Activated CD8-positive, alpha-beta memory T cell treated with anti-CD3 and anti-CD28 coated beads, Interleukin-2, amount 50 U/mL, for 24 hours (primary cell): ENCODE data around the gene REXO2.
A peak's percentile ranks its signal among the peaks of the same experiment; 100 is the strongest.

Experiments
- DNase-seq: peaks from one replicate; pipeline ENCODE4 v3.0.0-alpha.2; 2020; ENCODE audit errors: extremely low read depth

Gene REXO2

GRCh38 chr11:114439229-114440120 is at the start of gene REXO2:
Gene REXO2, plus strand, starts transcription at chr11:114439467. Its CDS starts 62 bp downstream, at chr11:114439529.
- DNase-seq, result peak; percentile 86

- DNase-seq, result no peak
Observed at GRCh38 chr11:114392735-114393667, 46.3 kb upstream of the REXO2 start.

GRCh38 chr11:114395736-114396135 is 43.5 kb upstream of the REXO2 start:
- no peak for DNase-seq

DNA sequence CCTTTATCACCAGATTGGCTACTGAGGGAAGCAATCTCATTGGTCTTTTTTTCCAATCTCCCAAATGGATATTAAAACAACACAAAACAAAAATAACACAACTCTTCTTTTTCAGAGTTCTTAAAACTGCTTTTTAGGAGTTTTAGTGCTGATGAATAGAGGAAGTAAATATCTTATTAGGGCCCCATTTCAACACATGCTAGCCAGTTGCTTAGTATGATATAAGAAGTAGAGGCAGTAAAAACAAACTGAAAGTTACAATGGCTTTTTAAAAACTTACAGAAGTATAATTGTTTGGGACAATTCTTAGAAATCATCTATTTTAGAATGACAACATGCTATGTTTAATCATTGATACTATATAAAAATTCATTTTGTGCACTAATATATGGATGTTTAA is 42.4 kb upstream of the REXO2 start:
- no peak for DNase-seq

- no peak for DNase-seq
Observed at GRCh38 chr11:114397349-114397982, 41.8 kb upstream of the REXO2 start.

GRCh38 chr11:114398303-114398920 is 40.9 kb upstream of the REXO2 start:
- no peak for DNase-seq

DNA sequence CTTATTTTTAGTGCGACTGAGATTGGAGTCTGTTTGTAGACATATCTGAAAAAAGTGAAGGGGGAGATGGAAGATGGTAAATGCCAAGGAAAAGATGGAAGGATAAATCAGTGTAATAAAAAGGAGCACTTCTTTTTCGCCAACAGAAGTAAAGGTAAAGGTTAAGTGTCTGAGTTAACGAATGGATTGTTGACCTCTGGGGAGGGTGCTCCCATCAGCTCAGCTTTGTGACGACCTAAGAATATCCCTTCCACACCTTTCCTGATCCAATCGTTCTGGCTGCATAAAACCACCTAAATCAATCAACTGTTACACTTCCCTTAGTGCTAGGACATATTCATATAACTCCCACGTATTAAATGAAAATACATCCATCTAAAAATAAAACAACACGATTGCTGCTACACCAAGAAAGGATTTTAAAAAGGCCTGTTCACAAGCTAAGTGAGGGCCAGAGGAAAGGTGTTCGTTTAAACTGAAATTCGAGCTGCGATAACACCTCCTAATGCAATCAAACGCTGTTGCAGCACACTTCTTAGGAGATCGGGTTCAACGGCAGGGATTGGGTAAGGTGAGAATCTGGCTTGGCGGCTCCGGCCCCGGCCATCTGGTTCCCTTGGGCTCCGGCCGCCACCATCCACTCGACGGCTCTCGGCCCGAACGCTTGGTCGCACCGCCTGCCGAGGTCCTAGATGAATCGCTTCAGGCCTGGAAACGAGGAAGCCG is 39.6 kb upstream of the REXO2 start:
- no peak for DNase-seq

DNA sequence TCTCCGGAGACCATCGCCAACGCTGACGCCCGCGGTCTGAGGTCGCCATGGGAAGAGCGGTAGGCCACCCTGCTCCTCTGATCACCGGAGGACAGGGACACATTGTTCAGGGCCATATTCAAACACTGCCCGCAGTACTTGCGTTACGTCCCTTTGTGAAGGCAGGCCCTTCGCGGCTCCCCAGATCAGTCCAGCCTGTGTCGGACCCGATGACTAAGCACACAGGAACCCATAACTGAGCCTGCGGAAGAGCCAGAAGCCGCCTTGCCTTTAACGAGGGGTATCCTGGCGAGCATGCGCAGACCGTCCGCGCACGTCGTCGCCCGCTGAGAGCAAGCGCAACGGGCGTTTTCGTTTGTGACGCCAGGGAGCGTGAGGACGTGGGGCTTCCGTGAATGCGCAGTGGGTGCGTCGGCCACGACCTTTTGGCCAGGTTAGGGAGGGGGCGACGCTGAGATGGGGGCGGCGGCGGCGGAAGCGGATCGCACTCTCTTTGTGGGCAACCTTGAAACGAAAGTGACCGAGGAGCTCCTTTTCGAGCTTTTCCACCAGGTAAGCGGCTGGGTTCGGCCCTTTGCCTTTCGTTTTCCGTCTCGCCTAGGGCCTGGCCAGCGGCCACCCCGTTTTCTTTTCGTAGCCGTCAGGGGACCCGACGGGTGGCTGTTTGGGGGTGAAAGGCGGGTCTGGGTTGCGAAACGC is 38.9 kb upstream of the REXO2 start, which contains the start of the genes C11orf71 and RBM7:
Gene C11orf71, minus strand, starts transcription at position 296 of the 699 bp plus-strand sequence. Its CDS starts 180 bp downstream, at position 116.
Gene RBM7, plus strand, starts transcription at position 451 of the 699 bp plus-strand sequence. Its CDS starts 6 bp downstream, at position 457.
- peak; percentile 97 for DNase-seq

DNA sequence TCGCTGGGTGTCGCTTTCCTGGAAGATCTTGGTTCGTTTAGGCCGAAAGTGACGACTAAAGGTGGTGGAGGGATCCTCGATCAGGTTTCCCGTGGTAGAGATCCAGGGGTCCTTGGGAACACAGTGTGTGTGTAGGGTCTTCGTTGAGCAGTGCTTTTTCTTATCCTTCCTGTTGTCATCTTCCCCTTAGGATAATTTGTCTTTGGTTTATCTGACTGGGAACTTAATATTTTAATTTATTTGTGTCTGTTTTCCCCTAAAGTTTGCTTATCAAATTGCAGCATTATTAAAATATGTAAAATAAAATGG is 38.4 kb upstream of the REXO2 start:
- DNase-seq, result no peak

- DNase-seq, result no peak
Observed at GRCh38 chr11:114401311-114401710, 38.0 kb upstream of the REXO2 start.

- DNase-seq, result no peak
Observed at GRCh38 chr11:114412946-114413345, 26.3 kb upstream of the REXO2 start.

DNA sequence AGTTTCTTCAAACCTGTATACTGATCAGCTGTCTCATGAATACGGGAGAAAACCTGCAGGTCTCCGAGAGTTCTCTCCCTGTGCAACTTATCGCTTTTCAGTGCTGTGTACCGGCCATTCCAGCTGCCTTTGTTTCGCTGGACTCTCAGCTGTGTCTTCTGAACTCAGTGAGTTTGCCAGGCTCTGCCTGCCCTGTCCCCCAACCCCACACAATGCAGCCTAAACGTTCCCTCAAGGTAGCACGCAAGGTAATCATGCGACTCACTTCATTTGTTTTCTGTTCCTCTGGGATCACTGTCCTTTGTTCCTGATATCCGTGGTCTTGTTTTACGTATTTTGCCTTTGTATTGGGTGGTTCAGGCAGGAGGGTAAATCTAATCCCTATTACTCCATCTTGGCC is 25.3 kb upstream of the REXO2 start:
- DNase-seq, result no peak

DNA sequence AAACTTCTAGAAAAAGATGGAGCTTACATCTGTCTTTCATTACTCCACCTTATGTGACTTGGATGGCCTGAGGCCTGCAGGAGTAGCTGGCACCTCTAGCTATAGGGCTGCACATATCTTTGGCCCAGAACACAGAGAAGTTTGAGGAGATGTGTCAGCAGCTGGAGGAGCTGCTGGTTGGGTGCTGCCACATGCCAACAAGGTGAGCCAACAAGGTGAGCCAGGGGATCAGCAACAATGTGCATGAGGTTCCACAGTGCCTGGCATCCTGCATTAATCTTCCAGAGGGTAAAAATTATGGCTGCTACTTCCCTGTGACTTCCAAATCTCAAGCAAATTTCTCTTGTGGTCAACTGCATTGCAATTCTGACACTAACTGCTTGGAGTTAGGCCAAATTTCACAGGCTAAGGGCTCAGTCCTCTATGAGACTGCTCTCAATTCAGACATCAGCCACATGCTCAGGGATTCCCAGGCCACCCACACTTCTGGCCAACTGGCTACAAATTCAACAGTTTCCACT is 22.8 kb upstream of the REXO2 start:
- no peak for DNase-seq

DNA sequence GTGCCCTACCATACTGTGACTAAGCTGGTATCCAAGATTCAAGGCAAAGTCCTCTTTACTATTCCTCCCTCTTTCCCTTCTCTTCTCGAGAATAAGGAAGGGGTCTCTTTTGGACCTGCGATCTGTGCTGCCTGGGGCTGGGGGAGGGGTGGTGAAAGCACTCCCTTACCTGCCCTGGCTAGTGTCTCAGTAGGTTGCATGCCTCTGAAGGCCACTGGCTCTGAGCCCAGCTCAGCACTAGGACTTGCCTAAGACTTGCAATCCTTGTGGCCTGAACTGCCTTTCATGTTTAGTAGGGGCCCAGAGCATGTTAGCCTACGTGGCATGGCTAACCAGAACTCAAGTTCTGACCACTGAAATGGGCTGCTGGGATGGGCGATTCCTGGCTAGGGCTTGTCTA is 13.0 kb upstream of the REXO2 start:
- DNase-seq, result no peak

DNA sequence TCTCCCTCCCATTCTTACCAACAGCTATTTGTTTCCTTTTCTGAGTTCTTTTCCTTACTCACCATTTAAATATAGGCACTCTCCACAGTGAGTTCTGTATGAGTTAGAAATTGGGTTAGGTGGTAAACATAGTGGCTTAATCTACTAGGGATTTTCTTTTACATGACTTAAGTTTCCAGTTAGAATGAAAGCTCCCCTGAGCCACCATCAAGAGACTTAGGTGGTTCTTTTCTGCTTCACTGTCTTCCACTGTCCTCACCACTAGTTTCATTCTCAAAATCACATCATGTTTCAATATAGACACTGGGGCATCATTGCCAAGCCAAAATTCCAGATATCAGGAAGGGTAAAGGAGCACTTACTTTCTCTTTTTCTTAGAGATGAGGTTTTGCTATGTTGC is 9.0 kb upstream of the REXO2 start:
- no peak for DNase-seq

DNA sequence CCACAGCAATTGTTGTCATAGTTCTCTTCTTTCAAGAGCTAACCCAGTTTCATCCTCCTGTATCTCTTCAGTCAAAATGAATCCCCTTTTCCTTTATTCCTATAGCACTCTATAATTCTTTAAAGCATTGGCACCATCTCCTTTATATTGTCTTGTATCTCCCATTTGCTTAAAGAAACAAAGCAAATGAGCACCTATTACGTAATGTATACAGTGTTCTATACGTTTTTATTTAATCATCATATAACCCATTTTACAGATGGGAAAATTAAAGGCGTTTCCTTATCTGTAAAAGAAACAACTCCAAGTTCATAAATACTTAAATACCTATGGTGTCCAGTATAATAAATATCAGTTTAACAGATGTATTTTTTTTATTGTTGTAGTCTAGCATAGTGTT is 6.4 kb upstream of the REXO2 start:
- no peak for DNase-seq

DNA sequence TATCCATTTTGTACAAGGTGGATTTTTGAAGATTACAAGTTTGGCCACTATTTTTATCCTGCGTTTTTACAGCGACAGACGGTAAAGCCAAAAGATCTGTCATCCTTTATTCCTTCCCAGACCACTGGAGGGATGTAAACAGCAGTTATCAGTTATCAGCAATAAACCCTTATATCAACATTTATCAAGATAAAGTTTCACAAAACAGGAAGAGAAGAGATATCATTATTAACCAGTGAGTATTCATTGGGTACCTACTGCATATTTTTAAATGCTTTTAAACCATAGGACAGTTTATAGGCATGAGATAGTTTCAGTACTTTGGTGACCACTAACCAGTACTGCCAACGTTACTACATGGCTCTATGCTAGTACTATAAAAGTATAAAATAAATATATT is 5.9 kb upstream of the REXO2 start:
- DNase-seq, result no peak

- no peak for DNase-seq
Observed at GRCh38 chr11:114438303-114438702, 964 bp upstream of the REXO2 start.

DNA sequence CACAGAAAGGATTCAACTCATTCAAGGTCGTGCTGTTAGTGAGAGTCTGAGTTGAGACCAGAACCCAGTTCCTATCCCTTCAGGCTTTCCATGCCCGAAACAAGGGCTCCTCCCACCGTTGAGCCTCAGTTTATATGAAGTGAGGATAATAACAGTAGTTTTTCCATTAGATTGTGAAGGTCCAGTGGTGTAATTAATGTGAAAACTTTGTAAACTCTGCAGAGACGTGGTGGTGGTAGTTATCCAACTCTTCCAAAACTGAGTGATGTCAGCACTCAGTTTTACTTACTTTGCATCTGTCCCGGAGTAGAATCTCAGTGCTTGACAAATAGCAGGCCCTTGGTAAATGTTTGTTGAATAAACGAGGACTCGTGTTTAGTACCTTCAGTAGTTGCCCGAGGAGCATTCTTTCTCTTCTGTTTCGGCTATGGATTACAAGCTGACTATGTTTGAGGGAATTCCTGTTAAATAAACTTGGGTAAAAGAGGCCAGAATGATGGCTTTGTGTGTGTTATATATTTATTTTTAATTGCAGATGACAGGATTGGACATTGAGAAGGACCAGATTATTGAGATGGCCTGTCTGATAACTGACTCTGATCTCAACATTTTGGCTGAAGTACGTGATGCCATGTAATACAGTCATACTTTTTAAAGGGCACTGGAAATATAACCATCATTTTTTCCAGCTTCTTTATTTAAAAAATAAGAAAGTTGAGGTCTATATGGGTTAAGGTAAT is 1.0 kb downstream of the REXO2 start:
- no peak for DNase-seq
